ENCODE measurements around the gene VSIG8.

Gene VSIG8

GRCh38 chr1:159895836-159896545 lies 33.5 kb upstream of the VSIG8 start:
- Mint-ChIP-seq H3K4me1 (peaks cover 16 to 34% of the 10 kb centered on the region in 2 donors), H3K27me3 (peaks cover 5 to 13% of the 10 kb centered on the region in 2 donors), H3K27ac (no peak overlapping the region), H3K36me3 (peaks cover 0 to 3% of the 10 kb centered on the region in 2 donors), H3K4me3 (no peak overlapping the region), H3K9me3 (no peaks in the 10 kb centered on the region)
- DNase-seq (no peak), ATAC-seq (replicated peaks) (no peak)

GRCh38 chr1:159895286-159895685 lies 32.8 kb upstream of the VSIG8 start:
- DNase-seq = no peak
- H3K27ac Mint-ChIP-seq = no peak overlapping the region
- ATAC-seq (replicated peaks) = no peak
- H3K4me3 Mint-ChIP-seq = no peak overlapping the region
- peaks cover 0 to 3% of the 10 kb centered on the region in 2 donors for H3K36me3 Mint-ChIP-seq
- H3K9me3 Mint-ChIP-seq = no peaks in the 10 kb centered on the region
- H3K4me1 Mint-ChIP-seq = peaks cover 17 to 34% of the 10 kb centered on the region in 2 donors
- peaks cover 5 to 10% of the 10 kb centered on the region in 2 donors for H3K27me3 Mint-ChIP-seq

GRCh38 chr1:159892944-159893343 lies 30.5 kb upstream of the VSIG8 start:
- no peak overlapping the region for H3K27ac Mint-ChIP-seq
- DNase-seq (no peak), ATAC-seq (replicated peaks) (no peak)
- H3K27me3 Mint-ChIP-seq = peaks cover 0 to 6% of the 10 kb centered on the region in 2 donors
- peaks cover 15 to 28% of the 10 kb centered on the region in 2 donors for H3K4me1 Mint-ChIP-seq
- no peaks in the 10 kb centered on the region for H3K9me3 Mint-ChIP-seq
- no peak overlapping the region for H3K4me3 Mint-ChIP-seq
- H3K36me3 Mint-ChIP-seq = no peaks in the 10 kb centered on the region

- no peak overlapping the region for H3K4me3 Mint-ChIP-seq
- no peak overlapping the region for H3K27ac Mint-ChIP-seq
- no peaks in the 10 kb centered on the region for H3K9me3 Mint-ChIP-seq
- peak; percentile 74 for DNase-seq
- peaks cover 15 to 33% of the 10 kb centered on the region in 2 donors for H3K4me1 Mint-ChIP-seq
- ATAC-seq (replicated peaks) = peak; percentile 77 to 82
- no peaks in the 10 kb centered on the region for H3K36me3 Mint-ChIP-seq
- peaks cover 0 to 6% of the 10 kb centered on the region in 2 donors for H3K27me3 Mint-ChIP-seq
Observed at GRCh38 chr1:159891275-159892157, 29.1 kb upstream of the VSIG8 start.

GRCh38 chr1:159890390-159890789 lies 27.9 kb upstream of the VSIG8 start:
- peaks cover 15 to 33% of the 10 kb centered on the region in 2 donors for H3K4me1 Mint-ChIP-seq
- H3K36me3 Mint-ChIP-seq = peaks cover 0 to 3% of the 10 kb centered on the region in 2 donors
- no peak for DNase-seq
- ATAC-seq (replicated peaks) = no peak
- no peak overlapping the region for H3K4me3 Mint-ChIP-seq
- no peaks in the 10 kb centered on the region for H3K9me3 Mint-ChIP-seq
- no peaks in the 10 kb centered on the region for H3K27me3 Mint-ChIP-seq
- H3K27ac Mint-ChIP-seq = no peak overlapping the region

GRCh38 chr1:159889821-159890252 lies 27.4 kb upstream of the VSIG8 start:
- DNase-seq (peak; percentile 44), ATAC-seq (replicated peaks) (peak; percentile 92 to 97)
- H3K27ac Mint-ChIP-seq = peak overlapping the region; percentile 42
- peaks cover 0 to 3% of the 10 kb centered on the region in 2 donors for H3K36me3 Mint-ChIP-seq
- H3K4me1 Mint-ChIP-seq = peaks cover 15 to 33% of the 10 kb centered on the region in 2 donors
- peak overlapping the region in 1 of 2 donors; percentile 2 for H3K4me3 Mint-ChIP-seq
- no peaks in the 10 kb centered on the region for H3K9me3 Mint-ChIP-seq
- no peaks in the 10 kb centered on the region for H3K27me3 Mint-ChIP-seq

GRCh38 chr1:159889202-159889601 lies 26.7 kb upstream of the VSIG8 start:
- Mint-ChIP-seq H3K36me3 (peaks cover 4 to 9% of the 10 kb centered on the region in 2 donors), H3K9me3 (no peaks in the 10 kb centered on the region), H3K27me3 (no peaks in the 10 kb centered on the region), H3K4me3 (no peak overlapping the region), H3K4me1 (peaks cover 15 to 33% of the 10 kb centered on the region in 2 donors), H3K27ac (no peak overlapping the region)
- DNase-seq (no peak), ATAC-seq (replicated peaks) (peak; percentile 45 to 46)

GRCh38 chr1:159884296-159884695 lies 21.8 kb upstream of the VSIG8 start:
- Mint-ChIP-seq H3K36me3 (peaks cover 4 to 9% of the 10 kb centered on the region in 2 donors), H3K27me3 (no peaks in the 10 kb centered on the region), H3K9me3 (no peaks in the 10 kb centered on the region), H3K27ac (no peak overlapping the region), H3K4me3 (no peak overlapping the region), H3K4me1 (peaks cover 2 to 12% of the 10 kb centered on the region in 2 donors)
- ATAC-seq (replicated peaks) (no peak), DNase-seq (no peak)

- Mint-ChIP-seq H3K4me3 (no peak overlapping the region), H3K4me1 (peaks cover 0 to 7% of the 10 kb centered on the region in 2 donors), H3K9me3 (no peaks in the 10 kb centered on the region), H3K27me3 (peaks cover 0 to 3% of the 10 kb centered on the region in 2 donors), H3K36me3 (peaks cover 6 to 13% of the 10 kb centered on the region in 2 donors), H3K27ac (no peak overlapping the region)
- DNase-seq (no peak), ATAC-seq (replicated peaks) (no peak)
Observed at GRCh38 chr1:159883134-159883533, 20.7 kb upstream of the VSIG8 start.

- H3K27ac Mint-ChIP-seq = no peak overlapping the region
- peaks cover 0 to 7% of the 10 kb centered on the region in 2 donors for H3K4me1 Mint-ChIP-seq
- no peaks in the 10 kb centered on the region for H3K9me3 Mint-ChIP-seq
- ATAC-seq (replicated peaks) = no peak
- no peak overlapping the region for H3K4me3 Mint-ChIP-seq
- H3K36me3 Mint-ChIP-seq = peaks cover 6 to 13% of the 10 kb centered on the region in 2 donors
- no peak for DNase-seq
- peaks cover 0 to 3% of the 10 kb centered on the region in 2 donors for H3K27me3 Mint-ChIP-seq
Observed at GRCh38 chr1:159882527-159882862, 20.0 kb upstream of the VSIG8 start.

- DNase-seq (no peak), ATAC-seq (replicated peaks) (no peak)
- Mint-ChIP-seq H3K4me1 (peaks cover 0 to 1% of the 10 kb centered on the region in 2 donors), H3K27me3 (peaks cover 0 to 3% of the 10 kb centered on the region in 2 donors), H3K4me3 (no peak overlapping the region), H3K9me3 (no peaks in the 10 kb centered on the region), H3K36me3 (peaks cover 6 to 13% of the 10 kb centered on the region in 2 donors), H3K27ac (no peak overlapping the region)
Observed at GRCh38 chr1:159881622-159882526, 19.4 kb upstream of the VSIG8 start.

GRCh38 chr1:159880430-159880829 lies 18.0 kb upstream of the VSIG8 start:
- no peak overlapping the region for H3K27ac Mint-ChIP-seq
- peaks cover 0 to 3% of the 10 kb centered on the region in 2 donors for H3K27me3 Mint-ChIP-seq
- ATAC-seq (replicated peaks) = no peak
- DNase-seq = no peak
- no peaks in the 10 kb centered on the region for H3K9me3 Mint-ChIP-seq
- H3K4me1 Mint-ChIP-seq = no peaks in the 10 kb centered on the region
- no peak overlapping the region for H3K4me3 Mint-ChIP-seq
- H3K36me3 Mint-ChIP-seq = peaks cover 13 to 17% of the 10 kb centered on the region in 2 donors

- Mint-ChIP-seq H3K36me3 (peaks cover 13 to 17% of the 10 kb centered on the region in 2 donors), H3K9me3 (no peaks in the 10 kb centered on the region), H3K4me3 (no peak overlapping the region), H3K4me1 (no peaks in the 10 kb centered on the region), H3K27me3 (peaks cover 0 to 3% of the 10 kb centered on the region in 2 donors), H3K27ac (no peak overlapping the region)
- no peak for DNase-seq
- no peak for ATAC-seq (replicated peaks)
Observed at GRCh38 chr1:159879977-159880376, 17.5 kb upstream of the VSIG8 start.

GRCh38 chr1:159879136-159879535 lies 16.7 kb upstream of the VSIG8 start:
- Mint-ChIP-seq H3K9me3 (no peaks in the 10 kb centered on the region), H3K4me1 (no peaks in the 10 kb centered on the region), H3K27me3 (peaks cover 0 to 3% of the 10 kb centered on the region in 2 donors), H3K4me3 (no peak overlapping the region), H3K36me3 (peaks cover 9 to 12% of the 10 kb centered on the region in 2 donors), H3K27ac (no peak overlapping the region)
- DNase-seq = no peak
- no peak for ATAC-seq (replicated peaks)

Data from stimulated activated naive B cell treated with anti-CD40 and anti-IgM and Interleukin-4, amounts not matched to agents 10 μg/mL and 1 μg/mL and 100 μg/mL, for 72 hours (primary cell).